H9 (cell line): Measurements from ENCODE around the gene TTC7B. TPM values are rescaled to one million over a fixed set of nuclear protein-coding genes. Genes with fewer than 3 reads are reported as not detected.

Experiments
- DNase-seq: peaks from one replicate; pipeline ENCODE4 v3.0.0-alpha.2; 2017
- H2AFZ ChIP-seq: one replicate; pipeline ENCODE4 v1.6.1; 2013; ENCODE audit warnings: mild to moderate bottlenecking, low read length, control low read depth, moderate library complexity
- H2AK5ac ChIP-seq: 2 replicates; pipeline ENCODE4 v1.6.1; 2013; ENCODE audit warnings: low read length, control low read depth, mixed read lengths; ENCODE audit not compliant: insufficient read length
- H2BK120ac ChIP-seq: one replicate; pipeline ENCODE4 v1.6.1; 2013; ENCODE audit warnings: low read depth, mild to moderate bottlenecking, low read length, control low read depth, inconsistent platforms; ENCODE audit not compliant: poor library complexity, severe bottlenecking
- H2BK12ac ChIP-seq: 2 replicates; pipeline ENCODE4 v1.6.1; 2013; ENCODE audit warnings: low read length, control low read depth, mixed read lengths, low read depth; ENCODE audit not compliant: insufficient read length
- H2BK15ac ChIP-seq: 2 replicates; pipeline ENCODE4 v1.6.1; 2013; ENCODE audit warnings: low read depth, low read length, control low read depth
- H2BK20ac ChIP-seq: one replicate; pipeline ENCODE4 v1.6.1; 2013; ENCODE audit warnings: low read depth, mild to moderate bottlenecking, low read length, control low read depth, inconsistent platforms; ENCODE audit not compliant: poor library complexity, severe bottlenecking
- H2BK5ac ChIP-seq: 2 replicates; pipeline ENCODE4 v1.6.1; 2013; ENCODE audit warnings: low read length, control low read depth, mixed read lengths; ENCODE audit not compliant: insufficient read length
- H3K14ac ChIP-seq: 2 replicates; pipeline ENCODE4 v1.6.1; 2013; ENCODE audit warnings: low read length, control low read depth; ENCODE audit not compliant: insufficient read depth
- H3K18ac ChIP-seq: 2 replicates; pipeline ENCODE4 v1.6.1; 2013; ENCODE audit warnings: low read depth, mild to moderate bottlenecking, mixed read lengths, low read length, control low read depth; ENCODE audit not compliant: insufficient read length
- H3K23ac ChIP-seq: 2 replicates; pipeline ENCODE4 v1.6.1; 2013; ENCODE audit warnings: low read length, control low read depth, mixed read lengths, low read depth; ENCODE audit not compliant: insufficient read length
- H3K23me2 ChIP-seq: 2 replicates; pipeline ENCODE4 v1.6.1; 2013; ENCODE audit warnings: low read depth, mild to moderate bottlenecking, mixed read lengths, low read length, control low read depth; ENCODE audit not compliant: insufficient read length, poor library complexity, severe bottlenecking
- H3K27ac ChIP-seq: 2 replicates; pipeline ENCODE4 v1.5.1; 2013; ENCODE audit warnings: low read length, control low read depth, mixed read lengths, low read depth; ENCODE audit not compliant: insufficient read length
- H3K27me3 ChIP-seq: 2 replicates; pipeline ENCODE4 v1.6.1; 2013; ENCODE audit warnings: low read length, control low read depth, inconsistent platforms; ENCODE audit not compliant: insufficient read depth
- H3K4ac ChIP-seq: 2 replicates; pipeline ENCODE4 v1.6.1; 2013; ENCODE audit warnings: low read depth, mild to moderate bottlenecking, control low read depth, inconsistent platforms, low read length, moderate library complexity
- H3K4me1 ChIP-seq: 2 replicates; pipeline ENCODE4 v1.6.1; 2013; ENCODE audit warnings: low read length, control low read depth, inconsistent platforms; ENCODE audit not compliant: insufficient read depth
- H3K4me2 ChIP-seq: 2 replicates; pipeline ENCODE4 v1.6.1; 2013; ENCODE audit warnings: low read length, control low read depth, mixed read lengths; ENCODE audit not compliant: insufficient read length, insufficient read depth
- H3K56ac ChIP-seq: 2 replicates; pipeline ENCODE4 v1.6.1; 2013; ENCODE audit warnings: low read depth, mild to moderate bottlenecking, mixed read lengths, low read length, control low read depth; ENCODE audit not compliant: insufficient read length
- H3K79me1 ChIP-seq: 2 replicates; pipeline ENCODE4 v1.6.1; 2013; ENCODE audit warnings: low read depth, mild to moderate bottlenecking, moderate library complexity, low read length, control low read depth, inconsistent platforms; ENCODE audit not compliant: insufficient read depth, poor library complexity, severe bottlenecking
- H3K79me2 ChIP-seq: 2 replicates; pipeline ENCODE4 v1.6.1; 2013; ENCODE audit warnings: low read length, control low read depth, inconsistent platforms; ENCODE audit not compliant: insufficient read depth
- H3K9ac ChIP-seq: 2 replicates; pipeline ENCODE4 v1.6.1; 2013; ENCODE audit warnings: low read length, control low read depth, mixed read lengths; ENCODE audit not compliant: insufficient read length; ENCODE audit errors: extremely low read depth
- H3K9me3 ChIP-seq: one replicate; pipeline ENCODE4 v1.6.1; 2013; ENCODE audit warnings: low read depth, low read length, inconsistent platforms; ENCODE audit not compliant: control insufficient read depth
- H3T11ph ChIP-seq: one replicate; pipeline ENCODE4 v1.6.1; 2013; ENCODE audit warnings: mild to moderate bottlenecking, low read length, control low read depth, inconsistent platforms
- H4K20me1 ChIP-seq: one replicate; pipeline ENCODE4 v1.6.1; 2013; ENCODE audit not compliant: control insufficient read depth, insufficient read length, insufficient read depth
- H4K5ac ChIP-seq: 2 replicates; pipeline ENCODE4 v1.6.1; 2013; ENCODE audit warnings: low read depth, mild to moderate bottlenecking, mixed read lengths, low read length, control low read depth; ENCODE audit not compliant: insufficient read length
- H4K8ac ChIP-seq: replicated peaks from 2 replicates; pipeline ENCODE4 v1.6.1; 2013; ENCODE audit warnings: low read length, control low read depth, mixed read lengths, low read depth; ENCODE audit not compliant: insufficient read length
- H4K91ac ChIP-seq: 2 replicates; pipeline ENCODE4 v1.6.1; 2013; ENCODE audit warnings: low read depth, mild to moderate bottlenecking, moderate library complexity, mixed read lengths, low read length, control low read depth; ENCODE audit not compliant: insufficient read length
- H3K27ac Mint-ChIP-seq, 3 experiments: 2 replicates in 2 of 3; 3 replicates in 1 of 3; pipeline ENCODE4 v1.8.0; 2020 to 2021; ENCODE audit warnings: mixed read lengths in 3 of 3, mild to moderate bottlenecking in 1 of 3, moderate library complexity in 1 of 3
- H3K27me3 Mint-ChIP-seq: 2 replicates; pipeline ENCODE4 v1.8.0; 2021; ENCODE audit warnings: low read depth, mild to moderate bottlenecking, moderate library complexity, mixed read lengths
- H3K36me3 Mint-ChIP-seq, 3 experiments: 2 replicates in 2 of 3; 3 replicates in 1 of 3; pipeline ENCODE4 v1.8.0; 2020 to 2021; ENCODE audit warnings: low read depth in 3 of 3, mixed read lengths in 3 of 3; ENCODE audit not compliant: insufficient read depth in 1 of 3
- H3K4me1 Mint-ChIP-seq, 2 experiments: 2 replicates each; pipeline ENCODE4 v1.8.0; 2020; ENCODE audit warnings: mixed read lengths in 2 of 2
- H3K4me3 Mint-ChIP-seq, 2 experiments: 2 replicates in 1 of 2; 3 replicates in 1 of 2; pipeline ENCODE4 v1.8.0; 2020 to 2021; ENCODE audit warnings: mild to moderate bottlenecking in 2 of 2, mixed read lengths in 2 of 2, moderate library complexity in 1 of 2
- H3K9me3 Mint-ChIP-seq, 2 experiments: 2 replicates in 1 of 2; 3 replicates in 1 of 2; pipeline ENCODE4 v1.8.0; 2020; ENCODE audit warnings: mild to moderate bottlenecking in 2 of 2, mixed read lengths in 2 of 2, moderate library complexity in 1 of 2
- CTCF ChIP-seq: fragments of 200-600 bp; sonication (generic); conservative IDR thresholded peaks from 3 replicates; pipeline ENCODE4 v1.8.0; 2021; ENCODE audit warnings: antibody characterized with exemption, mild to moderate bottlenecking
- WGBS: extraction: QIAGEN DNeasy Blood & Tissue Kit; methylation state at CpG from one replicate; pipeline ENCODE4 v1.1.7; 2013; ENCODE audit warnings: missing lambda C conversion rate, low lambda C conversion rate, mixed read lengths; ENCODE audit not compliant: insufficient read length; ENCODE audit errors: extremely low coverage; 5-methylcytosine and 5-hydroxymethylcytosine counted together
- total RNA-seq: library from RNA; stranded (reverse); gene quantifications from 2 replicates; pipeline ENCODE4 v1.2.1, GENCODE V29; 2021

Gene TTC7B
- total RNA-seq, 1 experiment from 2014 or later: 33.7 TPM

- H3K27me3 ChIP-seq: no peaks in the 10 kb centered on the region
- no peaks in the 10 kb centered on the region for H3K79me2 ChIP-seq
- H3K27ac Mint-ChIP-seq: no peak overlapping the region
- no peaks in the 10 kb centered on the region for H3K79me1 ChIP-seq
- no peak overlapping the region for H2BK120ac ChIP-seq
- H4K5ac ChIP-seq: no peak overlapping the region
- H3K9me3 Mint-ChIP-seq: no peaks in the 10 kb centered on the region
- no peak overlapping the region for H3K4me3 Mint-ChIP-seq
- no peak overlapping the region for H3K56ac ChIP-seq
- H3K4me1 Mint-ChIP-seq: peaks cover 72 to 83% of the 10 kb centered on the region in 2 experiments
- H3K23me2 ChIP-seq: no peaks in the 10 kb centered on the region
- H3K27me3 Mint-ChIP-seq: no peaks in the 10 kb centered on the region
- H2BK15ac ChIP-seq: no peak overlapping the region
- no peak overlapping the region for H4K91ac ChIP-seq
- H3K9ac ChIP-seq: no peak overlapping the region
- TF ChIP-seq CTCF: no peak
- no peaks in the 10 kb centered on the region for H4K20me1 ChIP-seq
- H3T11ph ChIP-seq: no peak overlapping the region
- H3K27ac ChIP-seq: no peak overlapping the region
- no peak overlapping the region for H3K4ac ChIP-seq
- no peak for DNase-seq
- no peak overlapping the region for H2BK20ac ChIP-seq
- H2AFZ ChIP-seq: no peak overlapping the region
- H3K18ac ChIP-seq: no peak overlapping the region
- no peak overlapping the region for H3K23ac ChIP-seq
- no peak overlapping the region for H3K4me2 ChIP-seq
- WGBS: no CpG with 5 or more reads among the region's 1 CpG
- H4K8ac ChIP-seq: no peak overlapping the region
- H2AK5ac ChIP-seq: no peak overlapping the region
- no peak overlapping the region for H3K14ac ChIP-seq
- H2BK12ac ChIP-seq: no peak overlapping the region
- H2BK5ac ChIP-seq: no peak overlapping the region
- peaks cover 3% of the 10 kb centered on the region; the same call in 1 of the 2 replicates for H3K4me1 ChIP-seq
- H3K9me3 ChIP-seq: no peaks in the 10 kb centered on the region
- no peaks in the 10 kb centered on the region for H3K36me3 Mint-ChIP-seq
Observed at GRCh38 chr14:90603336-90603735, 212.9 kb downstream of the TTC7B start.
